Neuronal stem cell (in vitro differentiated cells): ENCODE results near the gene VAPB.

Experiments
- DNase-seq: peaks from one replicate; pipeline ENCODE4 v3.0.0-alpha.2; 2013; ENCODE audit warnings: low spot score
- H2AFZ ChIP-seq: one replicate; pipeline ENCODE4 v1.6.1; 2013; ENCODE audit warnings: mild to moderate bottlenecking, low read length, inconsistent platforms
- H2AK5ac ChIP-seq: 2 replicates; pipeline ENCODE4 v1.6.1; 2013; ENCODE audit warnings: low read depth, mild to moderate bottlenecking, inconsistent platforms, low read length, moderate library complexity, mixed read lengths
- H2BK120ac ChIP-seq: 2 replicates; pipeline ENCODE4 v1.6.1; 2013; ENCODE audit warnings: low read depth, mild to moderate bottlenecking, inconsistent platforms, low read length, moderate library complexity, mixed read lengths
- H2BK12ac ChIP-seq: one replicate; pipeline ENCODE4 v1.6.1; 2013; ENCODE audit warnings: low read length, inconsistent platforms
- H2BK15ac ChIP-seq: 2 replicates; pipeline ENCODE4 v1.6.1; 2013; ENCODE audit warnings: mild to moderate bottlenecking, low read length, inconsistent platforms, mixed read lengths
- H2BK5ac ChIP-seq: one replicate; pipeline ENCODE4 v1.6.1; 2013; ENCODE audit warnings: inconsistent platforms, mild to moderate bottlenecking, low read length, moderate library complexity
- H3K14ac ChIP-seq: one replicate; pipeline ENCODE4 v1.6.1; 2013; ENCODE audit warnings: low read length, inconsistent platforms
- H3K18ac ChIP-seq: 2 replicates; pipeline ENCODE4 v1.6.1; 2013; ENCODE audit warnings: low read length, inconsistent platforms
- H3K23ac ChIP-seq: 2 replicates; pipeline ENCODE4 v1.6.1; 2013; ENCODE audit warnings: low read depth, mild to moderate bottlenecking, mixed read lengths, low read length, inconsistent platforms; ENCODE audit not compliant: poor library complexity
- H3K27ac ChIP-seq: replicated peaks from 3 replicates; pipeline ENCODE4 v1.5.1; 2013; ENCODE audit warnings: low read length, inconsistent platforms
- H3K27me3 ChIP-seq, 3 experiments: 2 replicates each; pipeline ENCODE4 v1.6.1; 2013; ENCODE audit warnings: low read length in 3 of 3, mild to moderate bottlenecking in 2 of 3, inconsistent platforms in 1 of 3, low read depth in 1 of 3, mixed read lengths in 1 of 3, moderate library complexity in 1 of 3; ENCODE audit not compliant: control insufficient read depth in 3 of 3, insufficient read depth in 3 of 3
- H3K36me3 ChIP-seq, 2 donors: replicated peaks in 1 of 2; 2 replicates each; pipeline ENCODE4 v1.6.1; 2013; ENCODE audit warnings: low read length in 2 of 2; ENCODE audit not compliant: control insufficient read depth in 2 of 2, insufficient read depth in 2 of 2
- H3K4ac ChIP-seq: 2 replicates; pipeline ENCODE4 v1.6.1; 2013; ENCODE audit warnings: inconsistent platforms, mild to moderate bottlenecking, low read length, moderate library complexity
- H3K4me1 ChIP-seq, 2 donors: 1 replicate in 1 of 2; 2 replicates in 1 of 2; pipeline ENCODE4 v1.6.1; 2013; ENCODE audit warnings: low read length in 2 of 2, low read depth in 1 of 2; ENCODE audit not compliant: control insufficient read depth in 2 of 2, insufficient read depth in 1 of 2
- H3K4me2 ChIP-seq: one replicate; pipeline ENCODE4 v1.6.1; 2013; ENCODE audit warnings: mild to moderate bottlenecking, low read length, inconsistent platforms; ENCODE audit not compliant: insufficient read depth, poor library complexity, severe bottlenecking
- H3K4me3 ChIP-seq, 2 donors: 2 replicates each; pipeline ENCODE4 v1.5.1; 2013; ENCODE audit warnings: low read length in 2 of 2, mild to moderate bottlenecking in 2 of 2, inconsistent platforms in 1 of 2, moderate library complexity in 1 of 2
- H3K79me1 ChIP-seq: one replicate; pipeline ENCODE4 v1.6.1; 2013; ENCODE audit warnings: low read depth, mild to moderate bottlenecking, inconsistent platforms, low read length, moderate library complexity
- H3K9ac ChIP-seq: one replicate; pipeline ENCODE4 v1.6.1; 2013; ENCODE audit warnings: mild to moderate bottlenecking, low read depth, low read length, inconsistent platforms; ENCODE audit not compliant: poor library complexity
- H3K9me3 ChIP-seq, 2 donors: replicated peaks in 1 of 2; 2 replicates each; pipeline versions ENCODE3 to v1.6.1; 2013; ENCODE audit warnings: low read length in 2 of 2, mild to moderate bottlenecking in 2 of 2, inconsistent platforms in 1 of 2, low read depth in 1 of 2, mixed read lengths in 1 of 2, moderate library complexity in 1 of 2; ENCODE audit not compliant: control insufficient read depth in 2 of 2, insufficient read depth in 1 of 2
- H4K8ac ChIP-seq: one replicate; pipeline ENCODE4 v1.6.1; 2013; ENCODE audit warnings: low read depth, mild to moderate bottlenecking, inconsistent platforms, low read length, moderate library complexity
- H4K91ac ChIP-seq: one replicate; pipeline ENCODE4 v1.6.1; 2013; ENCODE audit warnings: low read length, low read depth, mild to moderate bottlenecking, inconsistent platforms; ENCODE audit not compliant: poor library complexity
- WGBS, 2 donors: extraction: QIAGEN DNeasy Blood & Tissue Kit; methylation state at CpG; one replicate each; pipeline ENCODE4 v1.1.7; 2013; ENCODE audit warnings: missing lambda C conversion rate in 2 of 2, mixed read lengths in 1 of 2; ENCODE audit not compliant: insufficient read length in 2 of 2, insufficient replicate concordance in 1 of 2; ENCODE audit errors: extremely low coverage in 2 of 2; 5-methylcytosine and 5-hydroxymethylcytosine counted together

The VAPB gene

DNA sequence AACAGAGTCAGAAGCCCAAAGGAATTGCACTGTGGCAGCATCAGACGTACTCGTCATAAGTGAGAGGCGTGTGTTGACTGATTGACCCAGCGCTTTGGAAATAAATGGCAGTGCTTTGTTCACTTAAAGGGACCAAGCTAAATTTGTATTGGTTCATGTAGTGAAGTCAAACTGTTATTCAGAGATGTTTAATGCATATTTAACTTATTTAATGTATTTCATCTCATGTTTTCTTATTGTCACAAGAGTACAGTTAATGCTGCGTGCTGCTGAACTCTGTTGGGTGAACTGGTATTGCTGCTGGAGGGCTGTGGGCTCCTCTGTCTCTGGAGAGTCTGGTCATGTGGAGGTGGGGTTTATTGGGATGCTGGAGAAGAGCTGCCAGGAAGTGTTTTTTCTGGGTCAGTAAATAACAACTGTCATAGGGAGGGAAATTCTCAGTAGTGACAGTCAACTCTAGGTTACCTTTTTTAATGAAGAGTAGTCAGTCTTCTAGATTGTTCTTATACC lies 55.8 kb downstream of the VAPB start:
- H3K4me1 ChIP-seq: no peaks in the 10 kb centered on the region
- no peak overlapping the region for H2BK120ac ChIP-seq
- no peak overlapping the region for H3K23ac ChIP-seq
- no peak overlapping the region for H3K4me2 ChIP-seq
- DNase-seq: no peak
- no peak overlapping the region for H3K14ac ChIP-seq
- peaks cover 2% of the 10 kb centered on the region for H3K79me1 ChIP-seq
- no peak overlapping the region for H2BK12ac ChIP-seq
- no CpG with 5 or more reads among the region's 5 CpGs for WGBS, 2 donors
- no peak overlapping the region for H4K91ac ChIP-seq
- H2BK15ac ChIP-seq: no peak overlapping the region
- no peaks in the 10 kb centered on the region for H3K27me3 ChIP-seq
- H3K18ac ChIP-seq: no peak overlapping the region
- peaks cover 11 to 83% of the 10 kb centered on the region in 2 donors for H3K36me3 ChIP-seq
- no peak overlapping the region for H4K8ac ChIP-seq
- H3K4me3 ChIP-seq: no peak overlapping the region
- no peaks in the 10 kb centered on the region for H3K9me3 ChIP-seq
- no peak overlapping the region for H2AFZ ChIP-seq
- H3K27ac ChIP-seq: no peak overlapping the region
- no peak overlapping the region for H3K9ac ChIP-seq
- H3K4ac ChIP-seq: no peak overlapping the region
- no peak overlapping the region for H2BK5ac ChIP-seq
- H2AK5ac ChIP-seq: no peak overlapping the region

DNA sequence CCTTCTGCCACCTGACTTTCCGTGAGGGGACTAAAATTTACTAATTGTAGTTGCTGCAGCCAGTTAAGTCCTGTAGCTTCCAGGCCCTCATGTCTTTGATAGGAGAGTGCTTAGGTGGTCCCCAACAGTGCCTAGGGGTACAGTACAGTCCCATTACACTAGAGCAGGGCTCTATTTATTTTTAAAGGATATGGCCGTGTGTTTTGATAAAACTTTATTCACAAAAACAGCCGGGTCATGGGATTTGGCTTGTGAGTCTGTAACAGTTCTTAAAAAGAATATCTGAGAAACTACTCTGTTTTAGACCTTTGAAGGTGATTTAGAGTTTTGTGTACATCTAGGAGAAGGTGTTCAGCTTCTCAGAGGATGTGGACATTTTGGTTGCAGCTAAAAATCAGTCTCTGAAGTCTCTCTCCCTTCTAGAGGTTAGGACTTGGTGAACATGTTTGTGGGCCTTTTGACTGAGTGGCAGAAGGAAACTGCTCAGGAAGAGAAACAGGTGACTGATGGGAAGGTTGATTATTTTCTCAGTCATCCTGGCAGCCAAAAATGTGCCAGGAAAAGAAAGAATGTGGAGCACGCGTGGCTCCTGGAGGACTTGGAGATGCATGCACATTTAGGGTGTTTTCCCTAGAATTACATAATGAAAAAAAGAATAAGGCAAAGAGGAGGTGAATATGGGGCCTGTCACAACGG lies 57.4 kb downstream of the VAPB start:
- Histone ChIP-seq H2AFZ (no peak overlapping the region), H3K4me2 (no peak overlapping the region), H3K4me1 (no peaks in the 10 kb centered on the region), H3K9ac (peak overlapping the region; percentile 46), H3K23ac (no peak overlapping the region), H2AK5ac (no peak overlapping the region), H3K14ac (no peak overlapping the region), H3K27me3 (no peaks in the 10 kb centered on the region), H3K4ac (no peak overlapping the region), H3K27ac (no peak overlapping the region), H3K4me3 (no peak overlapping the region), H4K8ac (no peak overlapping the region), H3K36me3 (peaks cover 11 to 78% of the 10 kb centered on the region in 2 donors), H3K18ac (no peak overlapping the region), H3K9me3 (no peaks in the 10 kb centered on the region), H2BK12ac (no peak overlapping the region), H2BK120ac (no peak overlapping the region), H2BK5ac (no peak overlapping the region), H2BK15ac (no peak overlapping the region), H3K79me1 (peaks cover 2% of the 10 kb centered on the region), H4K91ac (no peak overlapping the region)
- no peak for DNase-seq
- WGBS, 2 donors: no CpG with 5 or more reads among the region's 6 CpGs

- Histone ChIP-seq H3K4me1 (no peaks in the 10 kb centered on the region), H3K4ac (no peak overlapping the region), H4K91ac (no peak overlapping the region), H2BK15ac (no peak overlapping the region), H3K79me1 (peaks cover 2% of the 10 kb centered on the region), H2AK5ac (no peak overlapping the region), H3K4me3 (no peak overlapping the region), H3K18ac (no peak overlapping the region), H3K9me3 (no peaks in the 10 kb centered on the region), H2AFZ (no peak overlapping the region), H3K14ac (no peak overlapping the region), H3K27ac (no peak overlapping the region), H4K8ac (no peak overlapping the region), H3K4me2 (no peak overlapping the region), H2BK5ac (no peak overlapping the region), H3K27me3 (no peaks in the 10 kb centered on the region), H3K36me3 (peaks cover 11 to 79% of the 10 kb centered on the region in 2 donors), H2BK120ac (no peak overlapping the region), H3K23ac (no peak overlapping the region), H3K9ac (no peak overlapping the region), H2BK12ac (no peak overlapping the region)
- WGBS, 2 donors: no CpG with 5 or more reads among the region's 7 CpGs
- no peak for DNase-seq
These were observed 57.9 kb downstream of the VAPB start for GRCh38 chr20:58446960-58447265.

- no CpG with 5 or more reads among the region's 10 CpGs for WGBS, 2 donors
- no peak overlapping the region for H3K4me2 ChIP-seq
- peaks cover 0 to 6% of the 10 kb centered on the region in 2 donors for H3K4me1 ChIP-seq
- no peak overlapping the region for H3K23ac ChIP-seq
- H2AFZ ChIP-seq: no peak overlapping the region
- H4K91ac ChIP-seq: no peak overlapping the region
- H3K18ac ChIP-seq: no peak overlapping the region
- H3K36me3 ChIP-seq: peaks cover 9 to 71% of the 10 kb centered on the region in 2 donors
- H2BK120ac ChIP-seq: no peak overlapping the region
- H3K9me3 ChIP-seq: no peaks in the 10 kb centered on the region
- H3K9ac ChIP-seq: no peak overlapping the region
- H3K79me1 ChIP-seq: no peaks in the 10 kb centered on the region
- no peak overlapping the region for H2BK12ac ChIP-seq
- no peaks in the 10 kb centered on the region for H3K27me3 ChIP-seq
- H2BK15ac ChIP-seq: no peak overlapping the region
- no peak overlapping the region for H3K27ac ChIP-seq
- no peak overlapping the region for H2AK5ac ChIP-seq
- H3K4me3 ChIP-seq: no peak overlapping the region
- peak; percentile 27 for DNase-seq
- H2BK5ac ChIP-seq: no peak overlapping the region
- H3K4ac ChIP-seq: no peak overlapping the region
- H4K8ac ChIP-seq: no peak overlapping the region
- no peak overlapping the region for H3K14ac ChIP-seq
These were observed 58.7 kb downstream of the VAPB start for GRCh38 chr20:58447511-58448391.
